SH-SY5Y (cell line): Measurements from ENCODE around the gene CSRNP3.

Experiments used
- GATA2 ChIP-seq: IDR thresholded peaks from 2 replicates; pipeline ENCODE4 v1.6.1; 2011; ENCODE audit warnings: mild to moderate bottlenecking, low read depth, low read length
- GATA3 ChIP-seq: IDR thresholded peaks from 2 replicates; pipeline ENCODE4 v1.6.1; 2011; ENCODE audit warnings: low read depth, mild to moderate bottlenecking, low read length, moderate library complexity

GRCh38 chr2:165435611-165436010 lies 33.9 kb upstream of the CSRNP3 start:
- TF ChIP-seq GATA3 (no peak), GATA2 (no peak)
